LoVo (cell line): ENCODE results near the gene DCP2.
"Not testable (repeated sequence)": the region's sequence is repeated elsewhere in the genome, so short reads cannot be mapped to it uniquely, and the experiment has no call there.

Source experiments
- DNase-seq: peaks from one replicate; pipeline ENCODE4 v3.0.0-alpha.2; 2016; ENCODE audit warnings: low spot score

DCP2 gene

DNA sequence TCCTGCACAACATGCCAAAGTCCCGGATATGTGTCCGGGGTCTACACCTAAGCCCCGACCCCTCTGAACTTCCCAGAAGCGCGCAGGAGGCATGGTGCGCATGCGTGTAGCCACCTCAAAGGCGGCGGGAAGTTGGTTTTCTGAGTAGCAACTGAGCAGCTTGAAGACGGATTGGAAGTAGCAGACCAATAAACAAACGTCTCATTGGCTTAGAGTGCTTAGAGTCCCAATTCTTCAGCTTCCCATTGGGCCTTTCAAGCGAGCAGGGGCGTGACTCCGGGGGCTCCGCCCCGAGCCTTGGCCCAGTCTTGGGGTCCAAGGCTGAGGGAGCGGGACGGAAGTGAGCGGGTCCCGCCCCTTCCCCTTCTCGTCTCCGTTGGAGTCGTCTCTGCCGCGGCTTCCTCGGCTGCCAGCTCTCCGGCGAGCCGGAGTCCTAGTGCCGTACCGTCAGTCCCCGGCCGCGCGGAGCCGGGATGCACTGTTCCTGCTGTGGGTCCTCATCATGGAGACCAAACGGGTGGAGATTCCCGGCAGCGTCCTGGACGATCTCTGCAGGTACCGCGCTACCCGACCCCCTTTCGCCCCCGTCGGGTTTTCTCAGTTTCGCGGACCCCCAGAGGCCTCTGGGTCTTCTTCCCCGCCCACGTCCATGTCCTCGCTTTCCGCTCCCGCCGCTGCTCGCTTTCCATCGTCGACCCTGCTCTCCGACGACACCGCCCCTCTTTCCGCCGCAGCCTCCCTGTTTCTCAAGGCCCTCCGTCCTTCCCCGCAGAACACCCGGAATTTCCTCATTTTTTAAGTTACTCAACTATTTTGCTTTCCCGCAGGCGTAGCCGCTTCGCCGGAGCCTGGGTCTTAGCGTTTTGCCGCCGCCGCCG, at the start of gene DCP2:
TSS of gene DCP2 (plus strand) at position 367 of the 878 bp plus-strand sequence. CDS start at position 503, 136 bp downstream.
- peak; percentile 99 for DNase-seq

DNA sequence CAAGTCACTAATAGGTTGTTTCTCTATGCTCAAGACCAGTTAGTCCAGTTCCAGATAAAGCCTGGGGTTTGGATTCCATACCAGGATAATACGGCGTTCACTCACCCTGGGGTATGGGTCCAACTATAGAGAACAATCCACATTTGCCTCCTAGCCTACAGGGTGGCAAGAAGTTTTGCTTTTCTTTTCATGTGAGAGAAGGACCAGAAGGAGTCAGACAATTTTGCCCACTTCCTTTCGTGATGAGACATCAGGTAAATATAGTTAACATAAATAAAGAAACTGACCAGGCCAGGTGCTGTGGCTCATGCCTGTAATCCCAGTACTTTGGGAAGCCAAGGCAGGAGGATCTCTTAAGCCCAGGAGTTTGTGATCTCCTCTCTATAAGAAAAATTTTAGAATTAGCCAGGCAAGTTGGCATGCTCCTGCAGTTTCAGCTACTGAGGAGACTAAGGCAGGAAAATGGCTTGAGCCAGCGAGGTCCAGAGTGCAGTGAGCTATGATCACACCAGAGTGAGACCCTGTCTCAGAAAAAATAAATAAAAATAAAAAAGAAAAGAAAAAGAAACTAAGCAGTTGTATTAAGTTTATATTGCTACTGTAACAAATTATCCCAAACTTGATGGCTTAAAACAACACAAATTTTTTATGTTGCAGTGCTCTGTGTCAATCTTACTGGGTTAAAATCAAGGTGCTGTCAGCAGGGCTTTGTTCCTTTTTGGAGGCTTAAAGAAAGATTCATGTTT, 47.1 kb upstream of the DCP2 start:
- DNase-seq, result no peak

DNA sequence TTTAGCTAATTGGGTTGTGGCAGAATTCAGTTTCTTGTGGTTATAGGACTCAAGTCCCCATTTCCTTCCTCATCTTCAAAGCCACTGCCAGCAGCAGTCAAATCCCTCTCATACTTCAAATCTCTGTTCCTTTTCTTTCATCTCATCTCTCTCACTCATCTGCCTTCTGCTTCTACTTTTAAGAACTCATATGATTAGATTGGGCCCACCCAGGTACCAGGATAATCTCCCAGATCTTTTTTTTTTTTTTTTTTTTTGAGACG, 46.6 kb upstream of the DCP2 start:
- no peak for DNase-seq

DNA sequence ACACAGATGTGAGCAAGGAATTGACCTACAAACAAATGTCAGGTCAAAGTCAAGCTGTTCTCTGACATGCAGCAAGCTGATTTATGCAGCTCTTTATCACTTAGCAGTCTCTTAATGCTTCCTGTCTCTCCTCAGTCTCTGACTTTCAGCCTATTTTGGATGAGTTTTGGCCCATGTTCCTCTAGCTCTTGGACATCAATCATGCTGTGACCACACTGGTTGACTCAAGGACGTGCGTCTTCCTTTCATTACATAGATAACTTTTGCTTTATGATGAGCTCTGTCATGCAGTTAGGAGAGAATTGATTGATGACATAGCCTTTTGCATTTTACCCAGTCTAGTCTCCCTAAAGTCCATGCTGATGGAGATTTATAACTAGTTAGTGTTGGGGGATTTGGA, 45.1 kb upstream of the DCP2 start:
- DNase-seq, result no peak

DNA sequence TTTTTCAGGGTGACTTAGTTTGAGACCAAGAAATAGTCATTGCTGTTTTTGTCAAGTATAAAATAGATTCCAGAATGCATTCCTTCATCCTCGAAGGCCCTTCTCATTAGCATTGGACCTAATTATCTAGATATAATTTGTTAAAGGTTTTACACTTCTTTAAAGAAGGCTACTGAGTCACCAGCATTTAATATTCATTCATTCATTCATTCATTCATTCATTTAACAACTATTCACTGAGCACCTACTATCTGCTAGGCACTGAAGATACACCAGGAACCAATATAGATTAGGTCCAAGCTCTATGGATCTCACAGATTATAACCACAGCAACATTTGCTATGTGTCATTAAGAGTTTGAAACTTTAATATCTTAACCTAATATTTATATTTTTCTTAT, 43.5 kb upstream of the DCP2 start:
- DNase-seq, result no peak

DNA sequence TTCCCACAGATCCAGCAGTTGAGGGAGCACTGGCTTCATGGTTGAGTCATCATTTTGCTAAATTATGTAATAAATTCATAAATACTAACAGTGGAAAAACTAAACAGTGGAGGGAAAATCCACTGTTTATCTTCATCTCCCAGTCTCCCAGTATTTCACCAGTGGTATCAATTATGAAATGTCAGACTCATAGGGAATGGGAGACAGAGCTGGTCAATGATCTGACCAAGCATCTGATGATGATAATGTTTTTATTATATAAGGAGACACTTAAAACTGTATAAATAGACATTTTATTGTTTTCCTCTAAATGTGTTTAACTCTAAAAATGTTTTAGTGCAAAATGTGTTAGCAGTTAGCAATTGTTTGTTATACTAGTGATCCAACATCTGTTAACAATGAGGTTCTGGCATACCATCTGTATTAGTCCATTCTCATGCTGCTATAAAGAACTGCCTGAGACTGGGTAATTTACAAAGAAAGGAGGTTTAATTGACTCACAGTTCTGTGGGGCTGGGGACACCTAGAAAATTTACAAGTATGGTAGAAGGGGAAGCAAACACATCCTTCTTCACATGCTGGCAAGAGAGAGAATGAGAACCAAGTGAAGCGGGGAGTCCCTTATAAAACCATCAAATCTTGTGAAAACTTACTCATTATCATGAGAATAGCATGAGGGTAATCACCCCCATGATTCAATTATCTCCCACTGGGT, 42.8 kb upstream of the DCP2 start:
- no peak for DNase-seq

DNA sequence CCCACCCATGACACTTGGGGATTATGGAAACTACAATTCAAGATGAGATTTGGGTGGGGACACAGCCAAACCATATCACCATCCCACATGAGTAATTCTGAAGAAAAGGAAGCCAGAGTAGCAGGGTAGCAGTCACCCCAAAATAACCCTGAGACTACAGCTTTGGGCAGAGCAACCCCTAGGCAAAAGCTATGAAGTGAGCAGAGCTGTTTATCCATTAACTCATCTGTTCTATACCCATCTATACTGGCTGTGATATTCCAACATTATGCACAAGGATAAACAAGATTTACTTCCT, 42.3 kb upstream of the DCP2 start:
- DNase-seq, result no peak

DNA sequence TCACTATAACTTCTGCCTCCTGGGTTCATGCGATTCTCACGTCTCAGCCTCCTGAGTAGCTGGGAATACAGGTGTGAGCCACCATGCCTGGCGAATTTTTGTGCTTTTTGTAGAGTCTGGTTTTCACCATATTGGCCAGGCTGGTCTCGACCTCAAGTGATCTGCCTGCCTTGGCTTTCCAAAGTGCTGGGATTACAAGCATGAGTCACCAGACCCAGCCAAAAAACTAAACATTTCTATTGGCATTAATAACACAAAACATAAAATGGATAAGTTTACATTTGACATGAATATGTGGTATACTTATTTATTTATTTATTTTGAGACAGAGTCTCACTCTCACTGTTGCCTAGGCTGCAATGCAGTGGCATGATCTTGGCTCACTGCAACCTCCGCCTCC, 40.9 kb upstream of the DCP2 start:
- no peak for DNase-seq

DNA sequence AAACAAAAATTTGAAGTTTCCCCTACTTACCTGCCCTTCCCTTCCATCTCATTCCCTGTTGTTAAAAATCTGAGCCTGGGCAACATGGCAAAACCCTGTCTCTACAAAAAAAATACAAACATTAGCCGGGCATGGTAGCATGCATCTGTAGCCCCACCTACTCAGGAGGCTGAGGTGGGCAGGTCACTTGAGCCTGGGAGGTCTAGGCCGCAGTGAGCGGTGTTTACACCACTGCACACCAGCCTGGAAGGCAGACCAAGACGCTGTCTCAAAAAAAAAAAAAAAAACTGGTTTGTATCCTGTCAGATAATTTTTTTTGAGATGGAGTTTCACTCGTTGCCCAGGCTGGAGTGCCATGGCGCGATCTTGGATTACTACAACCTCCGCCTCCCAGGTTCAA, 38.3 kb upstream of the DCP2 start:
- no peak for DNase-seq

- no peak for DNase-seq
Observed at GRCh38 chr5:112940670-112941069, 35.9 kb upstream of the DCP2 start.

- no peak for DNase-seq
Observed at GRCh38 chr5:112948458-112948857, 28.1 kb upstream of the DCP2 start.

DNA sequence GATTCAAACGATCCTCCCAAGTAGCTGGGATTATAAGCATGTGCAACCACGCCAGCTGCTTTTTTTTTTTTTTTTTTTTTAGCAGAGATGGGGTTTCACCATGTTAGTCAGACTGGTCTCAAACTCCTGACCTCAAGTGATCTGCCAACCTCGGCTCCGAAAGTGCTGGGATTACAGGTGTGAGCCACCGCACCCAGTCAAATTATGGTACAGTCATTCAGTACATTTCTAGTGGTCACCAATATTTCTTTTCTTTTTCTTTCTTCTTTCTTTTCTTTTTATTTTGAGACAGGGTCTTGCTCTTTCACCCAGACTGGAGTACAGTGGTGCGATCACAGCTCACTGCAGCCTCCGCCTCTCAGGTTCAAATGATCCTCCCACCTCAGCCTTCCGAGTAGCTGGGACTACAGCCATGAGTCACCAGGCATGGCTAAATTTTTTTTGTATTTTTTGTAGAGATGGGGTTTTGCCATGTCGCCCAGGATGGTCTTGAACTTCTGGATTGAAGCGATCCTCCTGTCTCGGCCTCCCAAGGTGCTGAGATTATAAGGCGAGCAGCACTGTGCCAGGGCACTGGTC, 25.4 kb upstream of the DCP2 start:
- DNase-seq, result no peak

GRCh38 chr5:112956606-112957005, 20.0 kb upstream of the DCP2 start:
- DNase-seq, result no peak

- no peak for DNase-seq
Observed at GRCh38 chr5:112957036-112957808, 19.4 kb upstream of the DCP2 start.

DNA sequence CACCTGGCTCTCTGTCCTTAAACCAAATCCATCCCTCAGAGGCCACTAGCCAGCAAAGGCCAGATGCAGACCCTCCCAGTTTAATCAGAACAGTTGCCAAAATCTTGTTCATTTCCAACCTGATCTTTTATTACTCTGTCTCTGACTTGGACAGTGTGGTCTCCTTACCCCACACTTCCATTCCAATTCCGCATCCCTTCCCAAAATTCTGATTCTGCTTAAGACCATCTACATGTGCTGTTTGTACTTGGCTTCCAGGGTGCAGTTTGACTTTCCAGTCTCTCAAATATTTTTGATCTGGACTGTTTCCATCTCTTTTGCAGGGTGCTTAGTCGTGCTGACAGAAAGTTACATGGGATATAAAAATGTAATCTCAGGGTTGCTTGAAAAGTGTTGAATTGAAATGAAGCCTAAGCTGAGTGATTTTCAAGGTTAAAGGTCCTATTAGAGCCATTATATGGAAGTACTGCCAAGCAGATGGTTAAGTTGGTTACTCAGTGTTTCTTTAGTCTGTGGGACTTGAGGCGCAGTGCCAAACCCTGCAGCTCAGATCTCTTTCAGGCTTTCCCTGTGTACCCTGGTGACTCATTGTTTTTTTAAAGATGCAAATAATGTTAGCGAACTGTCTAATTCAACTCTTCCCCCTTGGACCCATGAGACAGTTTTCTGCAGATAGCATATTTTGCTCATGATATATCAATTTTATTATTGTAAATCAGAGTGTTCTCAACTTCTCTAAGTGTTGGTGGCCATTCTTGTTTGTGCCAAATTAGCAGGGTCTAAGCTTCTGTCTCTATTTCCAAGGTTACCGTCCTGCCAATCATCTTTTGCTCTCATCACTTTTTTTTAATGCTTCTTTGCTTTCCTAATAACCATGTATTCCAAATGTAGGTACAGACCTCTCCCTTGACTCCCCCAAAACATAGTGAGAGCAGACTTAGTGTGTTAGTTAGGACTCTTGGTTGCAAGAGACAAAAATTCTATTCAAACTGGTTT, 18.2 kb upstream of the DCP2 start:
- DNase-seq, result peak; percentile 78

- not testable (repeated sequence) for DNase-seq
Observed at GRCh38 chr5:112959872-112960271, 16.7 kb upstream of the DCP2 start.

DNA sequence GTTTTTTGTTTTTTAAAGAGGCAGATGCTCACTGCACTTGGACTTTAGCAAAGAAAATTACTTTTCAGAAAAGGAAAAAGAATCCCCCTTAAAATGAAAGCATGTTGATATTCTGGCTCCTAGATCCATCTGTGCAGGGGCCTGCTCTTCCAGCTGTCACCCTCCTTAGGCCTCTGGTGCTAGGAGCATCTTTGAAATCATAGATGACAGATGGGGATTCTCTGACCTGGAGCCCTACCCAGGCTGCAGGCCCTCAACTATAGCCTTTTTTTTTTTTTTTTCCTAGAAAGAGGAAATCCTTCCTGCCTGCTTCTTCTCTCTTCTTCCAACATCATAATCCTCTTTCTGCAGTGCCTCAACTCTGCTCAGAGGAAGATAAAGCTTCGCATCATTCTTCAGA, 16.3 kb upstream of the DCP2 start:
- DNase-seq, result no peak

GRCh38 chr5:112960863-112961504, 15.6 kb upstream of the DCP2 start:
- DNase-seq, result no peak

- DNase-seq, result not testable (repeated sequence)
Observed at GRCh38 chr5:112963374-112963733, 13.2 kb upstream of the DCP2 start.

DNA sequence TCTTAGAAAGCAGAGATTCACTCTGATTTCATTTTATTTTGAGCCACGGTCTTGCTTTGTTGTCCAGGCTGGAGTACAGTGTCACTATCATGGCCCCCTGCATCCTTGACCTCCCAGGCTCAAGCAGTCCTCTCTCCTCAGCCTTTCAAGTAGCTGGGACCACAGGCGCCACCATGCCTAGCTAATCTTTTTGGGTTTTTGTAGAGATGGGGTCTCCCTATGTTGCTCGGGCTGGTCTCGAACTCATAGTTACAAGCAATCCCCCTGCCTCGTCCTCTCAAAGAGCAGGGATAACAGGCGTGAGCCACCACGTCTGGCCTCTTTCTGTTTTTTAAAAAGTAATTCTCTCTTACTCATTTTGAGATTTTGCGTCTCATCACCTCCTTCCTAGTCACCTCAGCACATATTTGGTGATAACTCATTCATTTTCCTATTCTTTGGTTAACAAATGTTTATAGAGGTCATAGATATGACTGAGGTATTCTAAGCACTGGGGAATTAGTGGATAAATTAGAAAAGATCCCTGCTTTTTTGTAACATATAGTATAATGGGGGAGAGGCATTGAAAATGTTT, 10.8 kb upstream of the DCP2 start:
- no peak for DNase-seq
